ENCODE data around the gene SSH2.

Gene SSH2

DNA sequence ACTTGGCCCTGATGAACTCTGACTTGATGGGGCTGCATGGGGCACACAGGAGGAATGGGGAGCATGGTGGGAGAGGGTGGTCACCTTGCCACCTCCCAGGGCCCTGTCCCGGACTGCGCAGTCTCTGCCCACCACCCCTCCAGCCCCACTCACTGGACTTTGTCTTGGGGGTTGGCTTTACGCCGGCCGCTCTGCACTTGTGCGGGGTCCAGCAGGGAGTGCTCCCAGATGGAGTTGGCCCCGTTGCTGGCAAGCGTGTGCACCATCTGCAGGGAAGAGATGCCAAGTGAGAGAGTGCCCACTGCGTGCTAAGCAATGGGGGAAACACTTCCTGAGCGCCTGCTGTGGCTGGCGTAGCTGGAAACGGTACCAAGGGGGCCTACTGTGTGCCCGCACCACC lies 347.3 kb downstream of the SSH2 start:
- H3K9ac ChIP-seq (ENCODE audit: low read depth in 1 of 2, low read length in 2 of 2) = no peak overlapping the region
- no peak overlapping the region for H3K27ac ChIP-seq (ENCODE audit: low read depth in 2 of 2, low read length in 2 of 2)
- peaks cover 9 to 17% of the 10 kb centered on the region in 2 donors for H3K4me1 ChIP-seq (ENCODE audit: control insufficient read depth in 2 of 2, insufficient read depth in 2 of 2, low read length in 2 of 2)
- no peaks in the 10 kb centered on the region for H3K9me3 ChIP-seq (ENCODE audit: control insufficient read depth in 2 of 2, low read length in 2 of 2)
- H3K27me3 ChIP-seq (ENCODE audit: control insufficient read depth in 2 of 2, insufficient read depth in 2 of 2, low read length in 2 of 2) = no peaks in the 10 kb centered on the region
- H3K4me3 ChIP-seq (ENCODE audit: low read length in 2 of 2) = no peak overlapping the region
- H3K36me3 ChIP-seq (ENCODE audit: control insufficient read depth in 2 of 2, insufficient read depth in 2 of 2, low read length in 2 of 2) = peaks cover 12 to 29% of the 10 kb centered on the region in 2 donors

DNA sequence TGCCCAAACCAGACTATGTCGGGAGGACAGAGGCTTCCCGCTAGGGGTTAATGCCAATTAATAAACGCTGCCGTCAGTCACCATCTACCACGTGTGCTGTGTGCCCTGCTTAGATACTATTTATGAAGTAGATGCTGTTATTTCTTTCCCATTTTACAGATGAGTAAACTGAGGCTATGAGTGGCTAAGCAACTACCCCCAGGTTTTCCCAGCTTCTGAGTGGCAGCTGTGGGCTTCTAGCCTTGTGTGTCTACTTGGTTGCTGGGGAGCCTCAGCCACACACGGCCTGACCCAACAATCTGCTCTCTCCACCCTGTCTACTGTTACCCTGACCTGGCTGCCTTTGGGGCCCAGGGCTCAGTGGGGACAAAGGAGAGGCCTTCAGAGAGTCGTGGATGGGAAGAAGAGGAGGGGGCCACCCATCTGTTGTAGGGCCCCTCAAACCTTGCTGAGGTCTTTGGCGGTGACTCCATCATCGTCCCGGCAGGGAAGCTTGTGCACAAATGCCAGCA lies 347.7 kb downstream of the SSH2 start:
- Histone ChIP-seq H3K4me3 (ENCODE audit: low read length in 2 of 2) (no peak overlapping the region), H3K4me1 (ENCODE audit: control insufficient read depth in 2 of 2, insufficient read depth in 2 of 2, low read length in 2 of 2) (peaks cover 6 to 13% of the 10 kb centered on the region in 2 donors), H3K36me3 (ENCODE audit: control insufficient read depth in 2 of 2, insufficient read depth in 2 of 2, low read length in 2 of 2) (peaks cover 17 to 34% of the 10 kb centered on the region in 2 donors), H3K27ac (ENCODE audit: low read depth in 2 of 2, low read length in 2 of 2) (no peak overlapping the region), H3K9me3 (ENCODE audit: control insufficient read depth in 2 of 2, low read length in 2 of 2) (no peaks in the 10 kb centered on the region), H3K9ac (ENCODE audit: low read depth in 1 of 2, low read length in 2 of 2) (no peak overlapping the region), H3K27me3 (ENCODE audit: control insufficient read depth in 2 of 2, insufficient read depth in 2 of 2, low read length in 2 of 2) (no peaks in the 10 kb centered on the region)

DNA sequence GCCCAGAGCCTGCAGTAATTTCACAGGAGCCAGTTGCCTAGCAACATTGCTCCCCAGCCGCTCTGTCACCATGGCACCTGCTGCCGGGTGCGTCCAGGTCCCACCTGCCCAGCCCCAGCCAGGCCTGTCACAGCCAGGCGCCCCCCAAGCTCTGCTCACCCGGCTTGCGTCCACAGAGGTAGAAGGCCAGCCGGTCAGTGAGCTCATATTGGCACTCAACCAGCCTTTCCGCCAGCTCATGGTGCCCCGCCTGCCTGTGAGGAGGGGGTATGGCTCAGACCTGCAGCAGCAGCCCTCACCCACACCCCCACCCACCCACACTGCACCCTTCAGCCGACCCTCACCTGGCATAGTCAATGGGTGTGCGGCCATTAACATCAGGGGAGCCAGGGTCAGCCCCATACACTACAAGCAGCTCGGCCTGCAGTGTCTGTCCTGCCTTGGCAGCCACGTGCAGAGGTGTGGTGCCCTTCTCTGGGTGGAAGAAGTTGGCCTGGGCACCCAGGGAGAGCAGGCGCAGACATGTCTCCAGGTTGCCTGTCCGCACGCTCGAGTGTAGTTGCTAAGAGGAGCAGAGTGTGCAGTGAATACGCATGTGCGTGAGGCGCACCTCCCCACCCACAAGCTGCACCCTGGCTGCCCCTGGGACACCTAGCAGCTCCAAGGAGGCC lies 348.3 kb downstream of the SSH2 start:
- Histone ChIP-seq H3K27ac (ENCODE audit: low read depth in 2 of 2, low read length in 2 of 2) (no peak overlapping the region), H3K9me3 (ENCODE audit: control insufficient read depth in 2 of 2, low read length in 2 of 2) (no peaks in the 10 kb centered on the region), H3K9ac (ENCODE audit: low read depth in 1 of 2, low read length in 2 of 2) (no peak overlapping the region), H3K4me3 (ENCODE audit: low read length in 2 of 2) (no peak overlapping the region), H3K27me3 (ENCODE audit: control insufficient read depth in 2 of 2, insufficient read depth in 2 of 2, low read length in 2 of 2) (no peaks in the 10 kb centered on the region), H3K36me3 (ENCODE audit: control insufficient read depth in 2 of 2, insufficient read depth in 2 of 2, low read length in 2 of 2) (peaks cover 23 to 38% of the 10 kb centered on the region in 2 donors), H3K4me1 (ENCODE audit: control insufficient read depth in 2 of 2, insufficient read depth in 2 of 2, low read length in 2 of 2) (peaks cover 6 to 9% of the 10 kb centered on the region in 2 donors)

DNA sequence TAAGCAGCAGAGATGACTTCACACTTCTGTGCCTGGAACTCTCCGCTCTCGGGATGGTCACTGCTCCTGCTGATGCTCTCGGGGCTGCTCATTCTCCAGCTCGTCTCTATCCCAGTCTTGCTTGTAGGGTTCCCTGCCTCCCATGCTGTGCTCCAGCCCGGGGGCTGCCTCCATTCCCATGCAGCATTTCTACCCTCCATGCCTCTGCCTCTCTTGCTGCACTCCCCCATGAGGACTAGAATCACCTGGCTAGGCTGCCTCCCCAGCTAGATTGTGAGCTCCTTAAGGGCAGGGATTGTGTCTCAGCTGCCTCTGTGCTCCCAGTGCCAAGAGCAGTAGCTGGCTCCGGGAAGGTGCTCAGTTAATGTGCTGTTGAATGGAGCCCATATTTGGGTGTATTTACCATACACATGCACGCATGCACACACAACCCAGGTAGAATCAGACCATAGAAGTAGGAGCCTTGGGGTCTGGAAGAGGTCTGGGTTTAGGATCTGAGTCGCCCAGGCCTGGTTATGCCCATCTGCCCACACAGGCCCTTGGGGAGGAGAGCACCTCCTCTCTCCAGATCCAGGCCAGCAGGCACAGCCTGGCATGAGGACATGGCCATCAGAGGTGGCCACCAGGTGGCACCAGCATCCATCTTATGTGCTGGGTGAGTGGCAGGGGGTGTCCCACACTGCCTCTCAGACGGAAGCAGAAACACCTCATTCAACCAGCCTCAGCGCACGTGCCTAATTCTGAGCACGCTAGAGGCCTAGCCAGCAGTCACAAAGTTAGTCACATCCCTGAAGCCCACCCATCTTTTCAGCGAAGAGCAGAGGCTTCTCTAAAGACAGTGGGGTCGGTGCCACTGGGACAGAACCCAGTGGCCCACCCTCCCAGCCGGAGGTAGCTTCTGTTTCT lies 349.9 kb downstream of the SSH2 start:
- peaks cover 4 to 8% of the 10 kb centered on the region in 2 donors for H3K4me1 ChIP-seq (ENCODE audit: control insufficient read depth in 2 of 2, insufficient read depth in 2 of 2, low read length in 2 of 2)
- no peaks in the 10 kb centered on the region for H3K9me3 ChIP-seq (ENCODE audit: control insufficient read depth in 2 of 2, low read length in 2 of 2)
- no peak overlapping the region for H3K4me3 ChIP-seq (ENCODE audit: low read length in 2 of 2)
- no peaks in the 10 kb centered on the region for H3K27me3 ChIP-seq (ENCODE audit: control insufficient read depth in 2 of 2, insufficient read depth in 2 of 2, low read length in 2 of 2)
- no peak overlapping the region for H3K9ac ChIP-seq (ENCODE audit: low read depth in 1 of 2, low read length in 2 of 2)
- no peak overlapping the region for H3K27ac ChIP-seq (ENCODE audit: low read depth in 2 of 2, low read length in 2 of 2)
- peaks cover 35 to 54% of the 10 kb centered on the region in 2 donors for H3K36me3 ChIP-seq (ENCODE audit: control insufficient read depth in 2 of 2, insufficient read depth in 2 of 2, low read length in 2 of 2)

DNA sequence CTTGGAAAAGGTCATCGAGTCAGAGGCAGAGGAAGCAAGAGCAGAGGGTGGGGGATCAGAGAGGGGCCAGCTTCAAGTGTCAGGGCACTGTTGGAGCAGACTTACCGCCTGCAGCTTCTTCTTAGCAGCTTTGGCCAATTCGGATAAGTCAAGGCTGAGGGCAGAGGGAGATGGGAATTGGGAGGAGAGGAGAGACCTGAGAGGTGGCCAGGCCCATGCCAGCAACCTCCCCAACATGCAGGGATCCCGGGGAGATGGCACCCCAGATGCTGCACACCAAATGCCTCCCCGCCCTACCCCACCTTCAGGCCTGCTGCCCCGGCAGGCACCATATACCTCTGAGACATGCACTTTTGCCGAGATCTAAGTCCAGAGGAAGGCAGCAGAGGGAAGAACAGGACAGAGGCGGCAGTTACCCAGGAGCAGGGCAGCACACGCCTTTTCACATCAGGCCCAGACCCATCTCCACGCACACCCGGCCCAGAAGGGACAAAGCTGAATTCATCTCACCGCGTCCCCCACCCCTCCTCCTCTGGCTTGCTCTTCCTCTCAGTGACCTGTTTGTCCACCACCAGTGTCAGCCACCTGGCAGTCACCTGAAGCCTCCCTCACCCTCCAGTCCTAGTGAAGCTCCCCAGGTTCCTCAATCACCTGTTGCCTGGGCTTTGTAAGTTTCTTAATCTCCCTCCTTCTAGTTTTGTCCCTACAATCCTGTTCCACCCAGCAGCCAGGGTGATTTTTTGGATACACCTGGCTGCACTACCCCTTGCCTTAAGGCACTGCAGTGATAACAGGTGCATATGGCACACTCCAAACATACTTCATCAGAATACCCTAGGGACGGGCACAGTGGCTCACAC lies 351.2 kb downstream of the SSH2 start:
- no peak overlapping the region for H3K27ac ChIP-seq (ENCODE audit: low read depth in 2 of 2, low read length in 2 of 2)
- peaks cover 35 to 57% of the 10 kb centered on the region in 2 donors for H3K36me3 ChIP-seq (ENCODE audit: control insufficient read depth in 2 of 2, insufficient read depth in 2 of 2, low read length in 2 of 2)
- no peaks in the 10 kb centered on the region for H3K9me3 ChIP-seq (ENCODE audit: control insufficient read depth in 2 of 2, low read length in 2 of 2)
- H3K27me3 ChIP-seq (ENCODE audit: control insufficient read depth in 2 of 2, insufficient read depth in 2 of 2, low read length in 2 of 2) = no peaks in the 10 kb centered on the region
- H3K9ac ChIP-seq (ENCODE audit: low read depth in 1 of 2, low read length in 2 of 2) = no peak overlapping the region
- peaks cover 7 to 19% of the 10 kb centered on the region in 2 donors for H3K4me1 ChIP-seq (ENCODE audit: control insufficient read depth in 2 of 2, insufficient read depth in 2 of 2, low read length in 2 of 2)
- no peak overlapping the region for H3K4me3 ChIP-seq (ENCODE audit: low read length in 2 of 2)

DNA sequence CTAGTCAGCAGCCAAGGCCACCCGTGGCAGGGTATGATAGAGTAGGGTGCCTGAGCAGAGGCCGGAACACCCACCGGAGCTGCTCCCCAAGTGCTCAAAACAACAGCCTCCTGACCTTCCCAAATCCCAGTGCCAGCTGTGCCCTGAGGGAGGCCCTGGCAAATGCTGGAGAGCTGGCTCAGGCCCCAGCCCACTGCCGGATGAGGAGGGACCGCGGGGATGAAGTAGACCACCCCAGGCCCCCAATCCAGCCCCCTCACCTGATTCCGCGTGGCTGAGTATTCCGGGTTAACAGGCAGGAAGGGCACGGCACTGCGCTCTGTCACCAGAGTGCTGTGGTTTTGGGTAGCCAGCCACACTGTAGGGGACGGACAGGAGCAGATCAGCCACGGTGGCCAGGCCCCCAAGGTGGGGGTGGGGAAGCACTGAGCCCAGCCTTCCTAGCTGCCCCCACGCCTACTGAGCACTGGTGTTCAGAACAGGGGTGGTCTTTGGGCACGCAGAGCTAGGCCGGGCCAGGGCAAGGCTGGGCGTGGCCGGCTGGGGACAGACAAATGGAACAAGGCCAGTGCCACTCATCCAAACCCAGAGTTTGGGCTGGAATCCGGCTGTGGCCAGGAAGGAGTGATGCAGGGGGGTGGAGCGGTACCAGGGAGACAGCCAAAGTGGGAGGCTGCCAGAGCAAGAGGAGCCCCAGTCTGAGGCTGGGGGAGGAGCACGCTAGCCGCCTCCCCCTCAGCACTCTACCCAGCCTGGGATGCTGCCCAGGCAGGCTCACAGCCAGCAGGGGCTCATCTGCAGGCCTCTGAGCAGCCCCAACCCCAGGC lies 352.4 kb downstream of the SSH2 start:
- H3K9ac ChIP-seq (ENCODE audit: low read depth in 1 of 2, low read length in 2 of 2) = no peak overlapping the region
- no peaks in the 10 kb centered on the region for H3K9me3 ChIP-seq (ENCODE audit: control insufficient read depth in 2 of 2, low read length in 2 of 2)
- no peaks in the 10 kb centered on the region for H3K27me3 ChIP-seq (ENCODE audit: control insufficient read depth in 2 of 2, insufficient read depth in 2 of 2, low read length in 2 of 2)
- peaks cover 38 to 47% of the 10 kb centered on the region in 2 donors for H3K36me3 ChIP-seq (ENCODE audit: control insufficient read depth in 2 of 2, insufficient read depth in 2 of 2, low read length in 2 of 2)
- H3K27ac ChIP-seq (ENCODE audit: low read depth in 2 of 2, low read length in 2 of 2) = no peak overlapping the region
- H3K4me3 ChIP-seq (ENCODE audit: low read length in 2 of 2) = no peak overlapping the region
- H3K4me1 ChIP-seq (ENCODE audit: control insufficient read depth in 2 of 2, insufficient read depth in 2 of 2, low read length in 2 of 2) = peaks cover 7 to 22% of the 10 kb centered on the region in 2 donors

DNA sequence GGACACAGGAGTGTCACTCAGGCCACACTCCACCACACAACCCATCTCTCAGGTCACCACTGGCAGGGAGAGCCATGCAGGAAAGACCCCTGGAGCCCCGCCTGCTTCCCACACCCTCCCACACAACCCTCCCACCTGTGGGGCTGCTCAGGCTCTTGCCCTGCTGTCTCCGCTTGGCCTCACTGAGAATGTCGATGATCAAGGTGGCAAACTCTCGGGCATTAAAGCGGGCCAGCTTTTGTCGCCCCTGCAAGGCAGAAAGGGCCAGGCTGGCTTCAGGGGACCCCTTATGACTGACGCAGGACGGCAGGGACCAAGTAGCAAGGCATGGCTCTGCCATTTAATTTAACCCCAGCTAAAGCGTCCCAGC lies 353.0 kb downstream of the SSH2 start:
- peaks cover 36 to 41% of the 10 kb centered on the region in 2 donors for H3K36me3 ChIP-seq (ENCODE audit: control insufficient read depth in 2 of 2, insufficient read depth in 2 of 2, low read length in 2 of 2)
- no peak overlapping the region for H3K27ac ChIP-seq (ENCODE audit: low read depth in 2 of 2, low read length in 2 of 2)
- no peak overlapping the region for H3K4me3 ChIP-seq (ENCODE audit: low read length in 2 of 2)
- peaks cover 9 to 22% of the 10 kb centered on the region in 2 donors for H3K4me1 ChIP-seq (ENCODE audit: control insufficient read depth in 2 of 2, insufficient read depth in 2 of 2, low read length in 2 of 2)
- no peaks in the 10 kb centered on the region for H3K9me3 ChIP-seq (ENCODE audit: control insufficient read depth in 2 of 2, low read length in 2 of 2)
- no peaks in the 10 kb centered on the region for H3K27me3 ChIP-seq (ENCODE audit: control insufficient read depth in 2 of 2, insufficient read depth in 2 of 2, low read length in 2 of 2)
- no peak overlapping the region for H3K9ac ChIP-seq (ENCODE audit: low read depth in 1 of 2, low read length in 2 of 2)

DNA sequence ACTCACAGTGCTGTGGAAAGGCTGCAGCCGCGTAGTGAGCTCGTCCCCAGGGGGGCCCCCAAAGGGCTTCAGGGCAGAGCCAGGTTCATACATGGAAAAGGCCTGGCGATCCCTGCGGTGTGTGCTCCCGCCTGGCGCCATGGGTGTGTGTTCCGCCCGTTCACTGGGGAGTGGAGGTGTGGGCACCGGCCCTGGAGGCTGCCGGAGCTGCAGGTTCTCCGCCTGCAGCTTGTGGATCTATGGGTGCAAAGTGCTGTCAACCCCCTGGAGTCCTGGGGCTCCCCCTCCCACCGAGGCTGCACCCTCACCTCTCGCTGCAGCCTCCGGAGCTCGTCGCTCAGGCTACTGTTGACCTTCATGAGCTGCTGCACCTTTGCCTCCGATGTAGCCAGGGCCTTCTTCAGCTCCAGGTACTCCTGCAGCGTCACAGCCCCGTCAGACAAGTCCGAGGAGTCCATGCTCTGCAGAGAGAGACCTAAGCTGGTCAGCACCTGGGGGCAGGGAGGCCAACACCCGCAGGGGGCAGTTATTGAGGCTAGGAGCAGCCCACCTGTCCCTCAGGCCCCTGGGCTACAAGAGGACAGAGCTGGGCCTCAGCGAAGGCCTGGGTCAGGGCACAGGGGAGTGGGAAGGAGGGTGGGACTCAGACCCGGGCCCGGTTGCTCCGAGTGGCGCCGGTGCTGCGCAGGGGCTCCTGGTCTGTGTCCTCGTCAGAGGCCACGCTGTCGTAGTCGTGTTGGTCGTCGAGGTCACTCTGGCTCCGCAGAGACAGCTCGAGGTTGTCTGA lies 353.6 kb downstream of the SSH2 start:
- H3K9me3 ChIP-seq (ENCODE audit: control insufficient read depth in 2 of 2, low read length in 2 of 2) = no peaks in the 10 kb centered on the region
- peaks cover 31 to 39% of the 10 kb centered on the region in 2 donors for H3K36me3 ChIP-seq (ENCODE audit: control insufficient read depth in 2 of 2, insufficient read depth in 2 of 2, low read length in 2 of 2)
- no peak overlapping the region for H3K4me3 ChIP-seq (ENCODE audit: low read length in 2 of 2)
- H3K27me3 ChIP-seq (ENCODE audit: control insufficient read depth in 2 of 2, insufficient read depth in 2 of 2, low read length in 2 of 2) = no peaks in the 10 kb centered on the region
- peaks cover 9 to 22% of the 10 kb centered on the region in 2 donors for H3K4me1 ChIP-seq (ENCODE audit: control insufficient read depth in 2 of 2, insufficient read depth in 2 of 2, low read length in 2 of 2)
- H3K9ac ChIP-seq (ENCODE audit: low read depth in 1 of 2, low read length in 2 of 2) = no peak overlapping the region
- no peak overlapping the region for H3K27ac ChIP-seq (ENCODE audit: low read depth in 2 of 2, low read length in 2 of 2)
